Stimulated activated CD4-positive, alpha-beta T cell treated with anti-CD3 and anti-CD28 coated beads, Interleukin-12 subunit alpha, Interleukin-12 subunit beta, amount 100 ng/mL, for 4 hours (primary cell): Measurements from ENCODE around the gene GLRA2.
A peak's percentile ranks its signal among the peaks of the same experiment; 100 is the strongest.
"Not testable (repeated sequence)": the region's sequence is repeated elsewhere in the genome, so short reads cannot be mapped to it uniquely, and the experiment has no call there.

ENCODE experiments used
- DNase-seq: peaks from one replicate; pipeline ENCODE4 v3.0.0-alpha.2; 2020

GLRA2 gene

GRCh38 chrX:14594521-14594920, 65.2 kb downstream of the GLRA2 start:
- DNase-seq = no peak

GRCh38 chrX:14598330-14598729, 69.0 kb downstream of the GLRA2 start:
- no peak for DNase-seq

- no peak for DNase-seq
Observed at GRCh38 chrX:14607446-14607985, 78.2 kb downstream of the GLRA2 start.

- DNase-seq = not testable (repeated sequence)
Observed at GRCh38 chrX:14612450-14612849, 83.1 kb downstream of the GLRA2 start.

- DNase-seq = no peak
Observed at GRCh38 chrX:14616301-14616700, 87.0 kb downstream of the GLRA2 start.

GRCh38 chrX:14616836-14617235, 87.5 kb downstream of the GLRA2 start:
- DNase-seq = no peak

GRCh38 chrX:14618177-14618965, 89.0 kb downstream of the GLRA2 start:
- DNase-seq = no peak

- DNase-seq = no peak
Observed at GRCh38 chrX:14630733-14631132, 101.4 kb downstream of the GLRA2 start.

GRCh38 chrX:14641681-14642655, 112.6 kb downstream of the GLRA2 start:
- DNase-seq = no peak

- no peak for DNase-seq
Observed at GRCh38 chrX:14660970-14661369, 131.6 kb downstream of the GLRA2 start.

GRCh38 chrX:14670819-14671218, 141.5 kb downstream of the GLRA2 start:
- DNase-seq = no peak

GRCh38 chrX:14672611-14673172, 143.4 kb downstream of the GLRA2 start:
- no peak for DNase-seq

- no peak for DNase-seq
Observed at GRCh38 chrX:14673236-14673635, 143.9 kb downstream of the GLRA2 start.

GRCh38 chrX:14673764-14674163, 144.4 kb downstream of the GLRA2 start:
- no peak for DNase-seq

GRCh38 chrX:14675500-14675899, 146.2 kb downstream of the GLRA2 start:
- DNase-seq = no peak

GRCh38 chrX:14676431-14676830, 147.1 kb downstream of the GLRA2 start:
- DNase-seq = no peak

GRCh38 chrX:14688331-14688730, 159.0 kb downstream of the GLRA2 start:
- DNase-seq = not testable (repeated sequence)

GRCh38 chrX:14690553-14690952, 161.2 kb downstream of the GLRA2 start:
- no peak for DNase-seq

GRCh38 chrX:14694611-14695010, 165.3 kb downstream of the GLRA2 start:
- DNase-seq = no peak

GRCh38 chrX:14697451-14697850, 168.1 kb downstream of the GLRA2 start:
- DNase-seq = peak; percentile 2

GRCh38 chrX:14698790-14699189, 169.5 kb downstream of the GLRA2 start:
- no peak for DNase-seq

GRCh38 chrX:14700982-14701381, 171.6 kb downstream of the GLRA2 start:
- no peak for DNase-seq

- no peak for DNase-seq
Observed at GRCh38 chrX:14702145-14702544, 172.8 kb downstream of the GLRA2 start.
